WTC11 (cell line): ENCODE data around the gene CCL25.

Source experiments
- CTCF ChIP-seq: fragments of 200-600 bp; IDR thresholded peaks from 2 replicates; pipeline ENCODE4 v1.8.0; 2022; ENCODE audit warnings: antibody characterized with exemption
- TP53 ChIP-seq: sonication (generic); formaldehyde crosslinking; IDR thresholded peaks from 2 replicates; pipeline ENCODE4 v1.8.1; 2023; ENCODE audit warnings: mild to moderate bottlenecking, missing genetic modification reagents

- TF ChIP-seq CTCF, result no peak
- TF ChIP-seq TP53 (CRISPR knock-in tag), result no peak
Measured at GRCh38 chr19:8074501-8074900, 21.9 kb downstream of the CCL25 start.
